GM12872 (cell line): Measurements from ENCODE around the gene ABHD17A.
"Not testable (repeated sequence)": the region's sequence is repeated elsewhere in the genome, so short reads cannot be mapped to it uniquely, and the experiment has no call there.

ENCODE experiments used
- CTCF ChIP-seq: IDR thresholded peaks from 3 replicates; pipeline ENCODE4 v1.5.1; 2011; ENCODE audit warnings: low read depth, mild to moderate bottlenecking, low read length, moderate library complexity; ENCODE audit not compliant: insufficient read depth

ABHD17A gene

DNA sequence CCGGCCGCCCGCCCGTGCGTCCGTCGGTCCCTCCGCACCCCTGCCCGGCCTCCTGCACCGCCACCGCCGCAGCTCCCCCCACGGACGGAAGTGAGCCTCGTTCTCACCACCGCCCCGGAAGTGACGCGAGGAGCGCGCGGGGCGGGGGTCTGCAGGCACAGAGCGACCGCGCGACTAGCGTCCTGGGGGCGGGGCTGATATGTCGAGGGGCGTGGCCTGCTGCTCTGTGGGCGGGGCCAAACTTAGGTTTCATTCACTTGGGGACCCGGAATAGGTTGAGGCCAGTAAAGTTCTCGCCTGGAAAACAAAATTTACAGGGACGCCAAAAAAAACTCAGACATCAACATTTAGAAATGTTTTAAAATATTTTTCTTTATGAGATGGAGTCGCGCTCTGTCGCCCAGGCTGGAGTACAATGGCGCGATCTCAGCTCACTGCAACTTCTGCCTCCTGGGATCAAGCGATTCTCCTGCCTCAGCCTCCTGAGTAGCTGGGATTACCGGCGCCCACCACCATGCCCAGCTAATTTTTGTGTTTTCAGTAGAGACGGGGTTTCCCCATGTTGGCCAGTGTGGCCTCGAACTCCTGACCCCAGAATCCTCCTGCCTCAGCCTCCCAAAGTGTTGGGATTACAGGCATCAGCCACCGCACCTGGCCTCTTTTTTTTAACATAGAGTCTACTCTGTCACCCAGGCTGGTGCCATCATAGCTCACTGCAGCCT, at the start of gene ABHD17A:
ABHD17A (minus strand) TSS at position 99 of the 722 bp plus-strand sequence. CDS start 3,930 bp downstream, outside the sequence.
- TF ChIP-seq CTCF: not testable (repeated sequence)

DNA sequence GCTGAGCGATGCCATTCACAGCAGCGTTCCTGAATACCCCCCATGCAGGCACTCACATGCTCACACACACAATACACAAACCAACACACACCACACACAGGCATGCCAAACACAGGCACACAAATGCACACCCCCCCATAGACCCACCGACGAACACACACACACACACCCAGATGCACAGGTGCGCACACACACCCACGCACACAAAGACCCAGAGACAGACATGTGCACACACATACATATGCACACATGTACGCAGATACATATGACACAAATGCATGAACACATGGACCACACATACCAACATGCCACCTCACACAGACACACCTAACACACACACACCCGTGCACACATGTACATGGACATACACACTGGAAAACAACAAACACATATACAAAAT, 48.6 kb upstream of the ABHD17A start:
- no peak for TF ChIP-seq CTCF

DNA sequence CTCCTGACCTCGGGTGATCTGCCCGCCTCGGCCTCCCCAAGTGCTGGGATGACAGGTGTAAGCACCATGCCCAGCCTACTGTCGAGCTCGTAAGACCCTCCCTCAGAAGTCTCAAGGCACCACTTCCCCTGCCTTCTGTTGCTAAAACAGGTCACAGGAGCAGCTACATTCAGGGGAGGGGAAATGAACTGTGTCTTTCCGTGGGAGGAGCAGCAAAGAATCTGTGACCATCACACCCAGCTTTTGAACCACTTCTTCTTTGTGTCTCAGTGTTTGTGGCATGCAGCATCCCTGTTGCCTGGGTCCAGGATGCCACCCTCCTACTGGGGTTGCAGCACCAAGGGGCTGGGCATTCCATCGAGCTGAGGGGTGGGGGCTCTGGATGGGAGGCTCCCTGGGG, 47.9 kb upstream of the ABHD17A start:
- no peak for TF ChIP-seq CTCF

DNA sequence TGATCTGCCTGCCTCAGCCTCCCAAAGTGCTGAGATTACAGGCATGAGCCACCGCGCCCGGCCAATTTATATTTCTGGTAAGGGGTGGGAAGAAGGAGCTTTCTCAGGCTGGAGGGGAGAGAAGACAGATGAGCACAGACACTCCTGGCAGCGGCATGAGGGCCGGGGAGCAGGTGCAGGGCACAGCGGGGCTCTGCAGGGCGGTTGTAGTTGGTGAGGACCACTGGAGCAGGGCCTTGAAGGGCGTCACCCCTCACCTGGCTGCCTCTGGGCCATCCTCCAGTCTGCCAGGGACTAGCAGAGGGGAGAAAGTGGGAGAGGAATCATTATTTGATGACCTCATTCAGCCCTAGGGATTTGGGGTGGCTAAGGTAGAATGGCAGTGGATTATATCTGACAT, 47.1 kb upstream of the ABHD17A start:
- TF ChIP-seq CTCF: no peak

DNA sequence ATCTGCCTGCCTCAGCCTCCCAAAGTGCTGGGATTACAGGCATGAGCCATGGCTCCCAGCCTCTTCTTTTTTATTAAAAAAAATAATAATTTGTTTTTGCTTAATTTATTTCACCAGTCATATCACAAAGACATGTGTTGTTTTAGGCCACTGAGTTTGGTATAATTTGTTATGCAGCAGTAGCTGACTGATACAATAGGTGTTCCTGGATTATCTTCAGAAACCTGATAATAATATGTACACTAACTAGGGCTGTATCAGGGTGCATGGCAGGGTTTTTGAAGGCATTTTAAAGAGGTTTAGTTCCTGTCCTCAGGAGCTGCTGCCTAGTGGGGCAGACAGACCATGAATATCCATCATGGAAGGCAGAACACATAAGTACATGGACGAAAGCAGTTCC, 46.1 kb upstream of the ABHD17A start:
- TF ChIP-seq CTCF: no peak

GRCh38 chr19:1929021-1929742, 43.9 kb upstream of the ABHD17A start:
- TF ChIP-seq CTCF: peak; percentile 90

- no peak for TF ChIP-seq CTCF
Observed at GRCh38 chr19:1925544-1925943, 40.2 kb upstream of the ABHD17A start.
